ENCODE results near the gene KLHL13.

DNA sequence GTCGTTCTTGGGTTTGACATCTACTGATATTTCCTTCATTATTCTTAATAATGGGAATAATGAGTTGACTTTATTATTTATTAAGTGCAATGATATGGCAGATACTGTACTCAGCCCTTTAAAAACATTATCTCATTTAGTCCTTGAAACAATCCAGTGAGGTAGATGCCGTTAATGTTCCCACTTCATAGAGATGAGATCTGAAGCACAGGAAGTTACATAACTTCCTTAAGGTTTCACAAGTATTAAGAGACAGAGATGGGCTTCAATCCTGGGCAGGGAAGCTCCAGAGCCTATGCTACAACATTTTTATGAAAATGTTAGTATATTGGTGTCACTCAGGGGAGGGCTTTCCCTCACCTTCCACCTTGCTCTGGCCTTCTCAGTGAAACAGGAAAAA is 9.7 kb upstream of the KLHL13 start:
- TF ChIP-seq CTCF (optimal IDR thresholded peaks at IDR 0.05 in 1 of 3, IDR thresholded peaks at IDR 0.05 in 1 of 3, conservative IDR thresholded peaks at IDR 0.05 in 1 of 3; ENCODE audit: extremely low read depth in 1 of 3, insufficient read depth in 2 of 3, low read length in 3 of 3) (no peak), EZH2 (IDR thresholded peaks at IDR 0.05; ENCODE audit: low read length) (no peak)
